Breast epithelium (tissue), 4 donors: ENCODE data around the gene TMEM35A. TPM values are rescaled to one million over a fixed set of nuclear protein-coding genes. Genes with fewer than 3 reads are reported as not detected.

ENCODE experiments used
- DNase-seq, 2 donors: peaks; one replicate each; pipeline ENCODE4 v3.0.0-alpha.2; 2019; ENCODE audit warnings: low spot score in 2 of 2
- H3K27ac ChIP-seq, 2 donors: fragments of 200-600 bp; sonication (generic) in 1 of 2; one replicate each; pipeline ENCODE4 v1.5.1; 2016 to 2019; ENCODE audit warnings: mild to moderate bottlenecking in 1 of 2
- H3K27me3 ChIP-seq, 2 donors: fragments of 200-600 bp; sonication (generic) in 1 of 2; one replicate each; pipeline versions ENCODE4 v1.5.1 to v1.6.0; 2017 to 2019; ENCODE audit warnings: control low read depth in 1 of 2, mild to moderate bottlenecking in 1 of 2
- H3K36me3 ChIP-seq: fragments of 200-600 bp; one replicate; pipeline ENCODE4 v1.5.1; 2019
- H3K4me1 ChIP-seq, 2 donors: fragments of 200-600 bp; sonication (generic); one replicate each; pipeline ENCODE4 v1.5.1; 2016 to 2019; ENCODE audit warnings: control low read depth in 1 of 2
- H3K4me3 ChIP-seq, 3 donors: fragments of 200-600 bp; sonication (generic); 1 replicate in 2 of 3; 2 replicates in 1 of 3; pipeline ENCODE4 v1.5.1; 2016 to 2019; ENCODE audit warnings: mild to moderate bottlenecking in 3 of 3, moderate library complexity in 2 of 3
- H3K9me3 ChIP-seq, 2 donors: fragments of 200-600 bp; sonication (generic) in 1 of 2; one replicate each; pipeline ENCODE4 v1.5.1; 2016 to 2019; ENCODE audit warnings: control low read depth in 1 of 2
- POLR2A ChIP-seq: fragments of 450-650 bp; IDR thresholded peaks from one replicate; pipeline ENCODE4 v1.6.1; 2016; ENCODE audit warnings: antibody characterized with exemption, mild to moderate bottlenecking, moderate library complexity
- POLR2AphosphoS5 ChIP-seq, 3 donors: sonication (generic); formaldehyde crosslinking; IDR thresholded peaks; one replicate each; pipeline ENCODE4 v1.6.1; 2017; ENCODE audit warnings: antibody characterized with exemption in 3 of 3
- intact Hi-C: fragments of 100-400 bp; cut with DNase I; formaldehyde crosslinking; loops from one replicate; pipeline ENCODE4 v1.15.1; 2023; ENCODE audit warnings: low total_unique reads
- total RNA-seq, 3 donors: library from RNA; depleted of rRNA; stranded (reverse); fragments of >200 nt; gene quantifications; one replicate each; pipeline ENCODE4 v1.1.0, GENCODE V29; 2016
- TF ChIP-seq, protein P1 (sequence below), 3 donors: fragments of 450-650 bp; IDR thresholded peaks; one replicate each; pipeline ENCODE4 v1.5.1; 2016 to 2017; ENCODE audit warnings: antibody characterized with exemption in 3 of 3, mild to moderate bottlenecking in 3 of 3, moderate library complexity in 3 of 3

TMEM35A gene
- total RNA-seq, 3 donors from 2014 or later = 0.15 to 2.1 (median 0.33) TPM

DNA sequence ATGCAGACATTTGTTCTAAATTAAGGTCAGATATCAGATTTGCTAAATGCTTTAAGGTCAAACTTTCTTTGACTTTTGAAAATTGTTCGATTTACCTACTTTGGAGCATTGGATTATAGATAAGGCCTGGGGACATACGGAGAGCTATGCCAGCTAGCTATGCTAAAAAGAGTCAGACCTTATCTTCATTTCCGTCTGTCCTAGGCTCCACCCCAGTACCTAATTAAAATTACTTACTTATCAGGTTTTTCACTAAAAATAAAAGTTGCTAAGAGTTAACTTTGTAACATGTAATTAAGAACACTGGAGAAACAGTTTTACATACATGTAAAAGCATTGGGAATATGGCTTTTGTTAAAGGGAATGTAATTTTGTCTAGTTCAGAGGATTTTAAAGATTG, 7.1 kb upstream of the TMEM35A start:
- no peak for DNase-seq
- peaks cover 0 to 7% of the 10 kb centered on the region in 2 donors for H3K27me3 ChIP-seq
- no peak overlapping the region for H3K4me3 ChIP-seq
- intact Hi-C loops = no loop called here
- H3K27ac ChIP-seq = no peak overlapping the region
- no peaks in the 10 kb centered on the region for H3K36me3 ChIP-seq
- no peaks in the 10 kb centered on the region for H3K9me3 ChIP-seq
- no peaks in the 10 kb centered on the region for H3K4me1 ChIP-seq
- TF ChIP-seq POLR2A = no peak
- TF ChIP-seq, protein P1, sequence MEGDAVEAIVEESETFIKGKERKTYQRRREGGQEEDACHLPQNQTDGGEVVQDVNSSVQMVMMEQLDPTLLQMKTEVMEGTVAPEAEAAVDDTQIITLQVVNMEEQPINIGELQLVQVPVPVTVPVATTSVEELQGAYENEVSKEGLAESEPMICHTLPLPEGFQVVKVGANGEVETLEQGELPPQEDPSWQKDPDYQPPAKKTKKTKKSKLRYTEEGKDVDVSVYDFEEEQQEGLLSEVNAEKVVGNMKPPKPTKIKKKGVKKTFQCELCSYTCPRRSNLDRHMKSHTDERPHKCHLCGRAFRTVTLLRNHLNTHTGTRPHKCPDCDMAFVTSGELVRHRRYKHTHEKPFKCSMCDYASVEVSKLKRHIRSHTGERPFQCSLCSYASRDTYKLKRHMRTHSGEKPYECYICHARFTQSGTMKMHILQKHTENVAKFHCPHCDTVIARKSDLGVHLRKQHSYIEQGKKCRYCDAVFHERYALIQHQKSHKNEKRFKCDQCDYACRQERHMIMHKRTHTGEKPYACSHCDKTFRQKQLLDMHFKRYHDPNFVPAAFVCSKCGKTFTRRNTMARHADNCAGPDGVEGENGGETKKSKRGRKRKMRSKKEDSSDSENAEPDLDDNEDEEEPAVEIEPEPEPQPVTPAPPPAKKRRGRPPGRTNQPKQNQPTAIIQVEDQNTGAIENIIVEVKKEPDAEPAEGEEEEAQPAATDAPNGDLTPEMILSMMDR (IDR thresholded peaks at IDR 0.05) = no peak

DNA sequence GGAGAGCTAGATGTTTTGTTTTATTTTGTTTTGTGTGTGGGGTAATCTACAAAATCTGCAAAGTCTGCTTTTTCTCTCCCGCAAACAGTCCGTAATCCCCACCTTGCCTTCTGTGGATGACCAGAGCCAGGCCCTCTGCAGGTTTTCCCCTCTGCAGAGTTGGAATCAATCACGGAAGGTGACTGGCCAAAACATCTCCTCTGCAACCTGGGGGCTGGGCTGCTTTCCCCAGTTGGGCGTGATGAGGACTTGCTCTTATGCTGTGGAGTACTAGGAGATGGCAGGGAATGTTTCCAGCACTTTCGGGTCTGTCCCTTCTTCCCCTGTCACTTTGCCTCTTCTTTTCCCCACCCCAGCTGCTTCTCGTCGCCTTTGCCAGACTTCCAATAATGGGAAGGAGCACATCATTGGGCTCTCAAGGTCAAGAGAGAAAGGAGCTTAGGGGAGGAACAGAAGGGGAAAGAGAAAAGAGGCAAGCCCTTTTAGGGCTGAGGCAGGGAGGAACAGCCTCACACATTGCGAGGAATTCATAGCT, 1.1 kb downstream of the TMEM35A start:
- Histone ChIP-seq H3K27ac (no peak overlapping the region), H3K4me1 (no peaks in the 10 kb centered on the region), H3K9me3 (no peaks in the 10 kb centered on the region), H3K36me3 (no peaks in the 10 kb centered on the region), H3K4me3 (peak overlapping the region; percentile 37 to 61 (median 42)), H3K27me3 (peaks cover 0 to 66% of the 10 kb centered on the region in 2 donors)
- intact Hi-C loops = no loop called here
- DNase-seq = no peak
- TF ChIP-seq POLR2AphosphoS5 (IDR thresholded peaks at IDR 0.05) (no peak), POLR2A (no peak)
- TF ChIP-seq, protein P1 (IDR thresholded peaks at IDR 0.05) = no peak

DNA sequence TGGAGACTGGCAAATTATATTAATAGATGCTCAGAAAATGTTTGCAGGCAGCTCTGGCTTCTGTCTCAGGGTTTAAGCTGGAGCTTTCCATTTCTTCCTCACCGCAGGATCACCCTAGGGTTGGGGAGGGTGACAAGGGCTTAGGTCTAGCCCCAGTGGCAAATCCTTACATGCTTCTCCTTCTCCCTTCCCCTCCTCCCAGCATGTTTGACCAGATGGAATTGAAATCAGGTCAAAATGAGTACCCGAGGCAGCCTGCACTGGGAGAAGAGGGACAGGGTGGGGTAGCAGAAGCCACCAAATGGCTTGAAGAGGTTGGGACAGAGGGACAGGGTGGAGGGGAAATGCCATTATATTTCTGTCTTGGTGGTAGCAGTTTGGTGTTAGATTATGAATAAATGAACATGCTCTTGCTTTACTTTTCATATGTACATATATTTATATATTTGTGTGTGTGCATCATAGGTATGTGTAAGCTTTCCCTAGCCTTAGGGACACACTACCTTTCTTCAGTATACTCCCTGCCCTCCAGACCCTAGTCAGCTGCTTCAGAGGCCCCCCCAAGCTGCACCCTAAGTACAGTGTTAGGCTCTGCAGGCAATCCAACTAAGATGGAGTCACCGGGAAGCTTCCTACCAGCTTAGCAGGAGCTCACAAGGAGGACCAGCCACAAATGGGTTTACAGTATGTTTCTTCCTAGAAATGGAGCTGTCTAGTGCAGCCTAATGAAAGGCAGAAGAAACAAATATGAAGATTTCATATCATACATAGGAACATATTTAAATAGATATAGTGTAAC, 1.8 kb downstream of the TMEM35A start:
- TF ChIP-seq POLR2A (no peak), POLR2AphosphoS5 (IDR thresholded peaks at IDR 0.05) (no peak)
- TF ChIP-seq, protein P1 (IDR thresholded peaks at IDR 0.05) = no peak
- Histone ChIP-seq H3K4me1 (no peaks in the 10 kb centered on the region), H3K9me3 (no peaks in the 10 kb centered on the region), H3K27ac (no peak overlapping the region), H3K4me3 (no peak overlapping the region), H3K36me3 (no peaks in the 10 kb centered on the region), H3K27me3 (peaks cover 0 to 73% of the 10 kb centered on the region in 2 donors)
- no peak for DNase-seq
- intact Hi-C loops = no loop called here

DNA sequence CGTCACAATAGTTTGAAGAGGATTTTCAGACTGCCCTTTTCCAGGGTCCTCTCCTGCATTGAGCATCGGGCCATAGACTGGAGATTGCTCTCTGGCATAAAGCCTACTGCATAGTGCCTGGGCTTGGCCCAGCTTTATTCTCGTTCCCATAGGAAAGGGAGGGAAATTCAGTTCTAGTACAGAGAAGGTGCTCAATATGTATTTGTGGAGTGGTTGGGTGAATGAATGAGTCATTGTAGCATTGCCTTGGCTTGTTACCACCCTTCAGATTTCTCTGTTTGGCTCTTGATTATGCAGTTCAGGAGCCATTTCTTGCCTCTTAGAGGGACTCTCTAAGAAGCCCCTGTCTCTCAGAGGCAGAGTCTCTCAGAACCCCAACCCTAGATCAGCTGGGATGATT, 2.6 kb downstream of the TMEM35A start:
- TF ChIP-seq, protein P1 (IDR thresholded peaks at IDR 0.05) = no peak
- TF ChIP-seq POLR2AphosphoS5 (IDR thresholded peaks at IDR 0.05) (no peak), POLR2A (no peak)
- DNase-seq = no peak
- H3K4me1 ChIP-seq = no peaks in the 10 kb centered on the region
- H3K27ac ChIP-seq = no peak overlapping the region
- H3K27me3 ChIP-seq = peaks cover 0 to 74% of the 10 kb centered on the region in 2 donors
- no peaks in the 10 kb centered on the region for H3K36me3 ChIP-seq
- H3K4me3 ChIP-seq = no peak overlapping the region
- intact Hi-C loops = no loop called here
- no peaks in the 10 kb centered on the region for H3K9me3 ChIP-seq

DNA sequence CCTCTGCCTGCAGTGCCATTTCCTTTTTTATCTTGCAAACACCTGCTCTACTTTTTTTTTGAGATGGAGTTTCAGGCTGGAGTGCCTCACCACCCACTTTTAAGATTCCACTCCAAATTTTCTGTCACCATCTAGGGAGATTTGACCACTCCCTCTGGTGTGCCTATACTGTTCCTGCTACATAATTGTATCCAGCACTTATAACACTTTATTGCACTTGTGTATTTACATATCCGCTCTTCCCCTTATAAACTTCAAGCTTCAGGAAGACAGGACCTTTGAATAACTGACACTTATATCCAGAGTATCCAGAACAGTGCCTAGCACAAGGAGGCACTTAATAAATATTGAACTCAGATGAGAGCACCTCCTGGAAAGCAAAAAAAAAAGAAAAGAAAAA, 13.1 kb downstream of the TMEM35A start:
- Histone ChIP-seq H3K27ac (no peak overlapping the region), H3K4me3 (no peak overlapping the region), H3K4me1 (no peaks in the 10 kb centered on the region), H3K9me3 (no peaks in the 10 kb centered on the region), H3K36me3 (no peaks in the 10 kb centered on the region), H3K27me3 (peaks cover 0 to 37% of the 10 kb centered on the region in 2 donors)
- TF ChIP-seq, protein P1 (IDR thresholded peaks at IDR 0.05) = no peak
- no peak for TF ChIP-seq POLR2A
- no peak for TF ChIP-seq POLR2AphosphoS5 (IDR thresholded peaks at IDR 0.05)
- no peak for DNase-seq
- intact Hi-C loops = no loop called here
